ENCODE measurements around the gene PRDM16. TPM values are rescaled to one million over a fixed set of nuclear protein-coding genes. Genes with fewer than 3 reads are reported as not detected.

Gene PRDM16
- total and polyA plus RNA-seq, 2 of the 8 experiments (the other 6 are each of a cell fraction or from before 2014, with no cell fraction given), result 0.39 to 0.43 TPM

- POLR2A ChIA-PET (ENCODE audit: partially characterized antibody), result no interaction called here
- Histone ChIP-seq H3K9me3 (ENCODE audit: insufficient read depth in 2 of 2, low read depth in 1 of 2, low read length in 1 of 2) (no peaks in the 10 kb centered on the region), H2BK20ac (ENCODE audit: low read length) (no peak overlapping the region), H2BK15ac (ENCODE audit: low read length) (no peak overlapping the region), H4K20me1 (replicated peaks in 1 of 2; ENCODE audit: control insufficient read depth in 1 of 2, insufficient read depth in 2 of 2, low read length in 2 of 2) (no peaks in the 10 kb centered on the region), H3K56ac (replicated peaks; ENCODE audit: insufficient read length, low read depth, low read length) (no peak overlapping the region), H3K14ac (ENCODE audit: insufficient read length) (no peak overlapping the region), H3K23ac (ENCODE audit: insufficient read length) (no peak overlapping the region), H2AK5ac (ENCODE audit: low read depth, low read length) (no peak overlapping the region), H3K23me2 (ENCODE audit: low read depth, low read length) (no peaks in the 10 kb centered on the region; the same call in 1 of the 2 replicates), H2BK5ac (ENCODE audit: low read depth, low read length) (no peak overlapping the region), H3K4ac (replicated peaks; ENCODE audit: insufficient read length, low read depth, low read length) (no peak overlapping the region), H2BK12ac (ENCODE audit: low read depth, low read length) (no peak overlapping the region), H2BK120ac (replicated peaks; ENCODE audit: low read depth, low read length) (no peak overlapping the region), H3K27ac (ENCODE audit: low read depth, low read length) (no peak overlapping the region), H3K4me1 (replicated peaks in 1 of 4; ENCODE audit: control insufficient read depth in 3 of 4, insufficient read depth in 4 of 4, low read length in 3 of 4) (no peaks in the 10 kb centered on the region), H2AFZ (ENCODE audit: low read length) (no peak overlapping the region), H4K5ac (ENCODE audit: insufficient read length, low read depth, low read length) (no peak overlapping the region), H3K79me1 (ENCODE audit: low read depth, low read length) (no peaks in the 10 kb centered on the region), H4K91ac (replicated peaks; ENCODE audit: insufficient read length, low read length) (no peak overlapping the region), H3K36me3 (ENCODE audit: control insufficient read depth in 2 of 4, insufficient read depth in 4 of 4, low read length in 3 of 4) (no peaks in the 10 kb centered on the region), H3K9ac (replicated peaks in 1 of 4; ENCODE audit: extremely low read depth in 1 of 4, low read depth in 3 of 4, low read length in 3 of 4) (no peak overlapping the region), H3K4me2 (ENCODE audit: insufficient read depth in 1 of 2, low read depth in 2 of 2, low read length in 2 of 2) (no peak overlapping the region), H3K18ac (ENCODE audit: extremely low read depth, low read length) (no peak overlapping the region), H3K4me3 (ENCODE audit: extremely low read depth in 1 of 4, insufficient read depth in 2 of 4, low read depth in 3 of 4, low read length in 4 of 4) (no peak overlapping the region), H3K27me3 (replicated peaks in 1 of 4; ENCODE audit: control insufficient read depth in 3 of 4, extremely low read depth in 1 of 4, insufficient read depth in 3 of 4, low read length in 3 of 4) (no peaks in the 10 kb centered on the region), H4K8ac (ENCODE audit: extremely low read depth, insufficient read depth, low read length) (no peak overlapping the region), H3K79me2 (ENCODE audit: control insufficient read depth in 1 of 2, insufficient read depth in 2 of 2, low read length in 2 of 2) (no peaks in the 10 kb centered on the region)
- no peak for FAIRE-seq
- CTCF ChIA-PET (ENCODE audit: partially characterized antibody), result interaction anchor here (0.9 to 2.3 kb wide), 5 partner anchors 11 to 270 kb away, joined by 3 to 5 read pairs (median 3); no protein-coding TSS in a partner anchor
- no peak for DNase-seq (ENCODE audit: low read depth in 1 of 2, low spot score in 2 of 2)
- 88% methylated on average over 35 of the region's 38 CpGs; no CpG with 5 or more reads in 1 of the 2 experiments for WGBS, 2 experiments (ENCODE audit: extremely low coverage in 1 of 2, insufficient coverage in 1 of 2, insufficient read length in 1 of 2, insufficient replicate concordance in 2 of 2, low coverage in 1 of 2, low lambda C conversion rate in 2 of 2, missing lambda C conversion rate in 1 of 2)
- TF ChIP-seq SIX5 (IDR thresholded peaks at IDR 0.05; ENCODE audit: low read depth, low read length), result no peak
- TF ChIP-seq HDAC2 (IDR thresholded peaks at IDR 0.05; ENCODE audit: borderline replicate concordance in 1 of 2, low read depth in 2 of 2, low read length in 2 of 2), result no peak
- no peak for TF ChIP-seq EGR1 (IDR thresholded peaks at IDR 0.05; ENCODE audit: borderline replicate concordance, low read depth, low read length)
- no peak for TF ChIP-seq ZNF274 (IDR thresholded peaks at IDR 0.05; ENCODE audit: borderline replicate concordance, extremely low read depth, low read length)
- TF ChIP-seq TEAD4 (IDR thresholded peaks at IDR 0.05; ENCODE audit: low read depth, low read length), result no peak
- TF ChIP-seq EP300 (IDR thresholded peaks at IDR 0.05; ENCODE audit: borderline replicate concordance in 1 of 2, low read depth in 2 of 2, low read length in 2 of 2), result no peak
- TF ChIP-seq GTF2F1 (IDR thresholded peaks at IDR 0.05; ENCODE audit: borderline replicate concordance, low read depth, low read length), result no peak
- TF ChIP-seq KDM4A (IDR thresholded peaks at IDR 0.05; ENCODE audit: low read depth, low read length, severe bottlenecking), result no peak
- TF ChIP-seq GABPA (IDR thresholded peaks at IDR 0.05; ENCODE audit: borderline replicate concordance, insufficient read depth, low read length), result no peak
- no peak for TF ChIP-seq TAF7 (optimal IDR thresholded peaks at IDR 0.05; ENCODE audit: borderline replicate concordance, low read depth, low read length)
- no peak for TF ChIP-seq E2F6 (IDR thresholded peaks at IDR 0.05)
These were observed 85.1 kb downstream of the PRDM16 start for GRCh38 chr1:3153902-3154795.

Measured in H1 (cell line).